Left renal pelvis (tissue), 4 donors: ENCODE measurements around the gene HNRNPLL. TPM values are rescaled to one million over a fixed set of nuclear protein-coding genes. Genes with fewer than 3 reads are reported as not detected.
A peak's percentile ranks its signal among the peaks of the same experiment; 100 is the strongest.
"Not testable (repeated sequence)": the region's sequence is repeated elsewhere in the genome, so short reads cannot be mapped to it uniquely, and the experiment has no call there.

Source experiments
- DNase-seq, 4 donors: peaks; one replicate each; pipeline ENCODE4 v3.0.0-alpha.2; 2013; ENCODE audit warnings: low read depth in 4 of 4, low spot score in 3 of 4
- polyA plus RNA-seq, 4 donors: library from polyadenylated mRNA; unstranded; fragments of 120-200 nt; gene quantifications; one replicate each; pipeline ENCODE4 v1.2.1, GENCODE V29; 2013; ENCODE audit not compliant: insufficient read length in 4 of 4

Gene HNRNPLL
- 10 to 100 TPM; 68.6 to 82.0 (median 78.3) TPM for polyA plus RNA-seq

- DNase-seq, result peak; percentile 89 to 96 (median 95)
Observed at GRCh38 chr2:38602732-38603401, at the start of gene HNRNPLL. TSS of gene HNRNPLL (minus strand) at chr2:38602928. CDS start at chr2:38602626, 302 bp downstream.

DNA sequence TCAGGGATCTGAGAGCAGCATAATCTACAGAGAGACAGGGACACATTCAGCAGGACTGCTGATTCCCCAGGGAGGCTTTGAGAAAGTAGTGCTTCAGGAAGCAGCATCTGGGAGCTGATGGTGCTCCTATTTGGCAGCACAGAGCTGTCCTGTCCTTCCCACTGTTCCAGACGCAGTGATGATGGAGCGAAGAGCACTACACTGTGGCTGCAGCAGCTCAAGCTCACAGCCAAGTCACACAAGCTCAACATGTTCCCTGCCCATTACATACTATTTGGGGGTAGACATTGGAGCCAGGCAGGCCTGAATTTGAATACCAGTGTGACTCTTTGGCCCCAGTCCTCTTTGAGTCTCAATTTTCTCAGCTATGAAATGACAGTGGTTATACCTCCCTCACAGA is 48.0 kb upstream of the HNRNPLL start:
- DNase-seq, result no peak

DNA sequence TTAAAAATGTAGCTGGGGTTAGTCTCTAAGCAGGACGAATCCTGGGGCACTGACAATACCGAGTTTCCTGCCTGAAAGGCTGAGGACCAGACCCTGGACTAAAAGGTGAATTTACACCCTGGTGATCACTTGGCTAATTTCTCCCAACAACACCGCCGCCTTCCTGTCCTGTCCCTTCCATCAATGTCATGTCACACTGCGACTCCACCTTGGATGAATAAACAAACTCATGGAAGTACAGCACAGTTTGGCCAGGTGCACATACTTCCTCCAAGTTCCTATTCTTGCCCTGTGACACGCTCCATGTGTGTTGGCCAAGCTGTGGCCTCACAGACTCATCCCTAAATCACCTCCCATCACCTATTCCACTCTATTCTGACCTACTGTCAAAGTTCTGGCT is 47.3 kb upstream of the HNRNPLL start:
- DNase-seq, result no peak

GRCh38 chr2:38649176-38649728 is 46.5 kb upstream of the HNRNPLL start:
- no peak for DNase-seq

DNA sequence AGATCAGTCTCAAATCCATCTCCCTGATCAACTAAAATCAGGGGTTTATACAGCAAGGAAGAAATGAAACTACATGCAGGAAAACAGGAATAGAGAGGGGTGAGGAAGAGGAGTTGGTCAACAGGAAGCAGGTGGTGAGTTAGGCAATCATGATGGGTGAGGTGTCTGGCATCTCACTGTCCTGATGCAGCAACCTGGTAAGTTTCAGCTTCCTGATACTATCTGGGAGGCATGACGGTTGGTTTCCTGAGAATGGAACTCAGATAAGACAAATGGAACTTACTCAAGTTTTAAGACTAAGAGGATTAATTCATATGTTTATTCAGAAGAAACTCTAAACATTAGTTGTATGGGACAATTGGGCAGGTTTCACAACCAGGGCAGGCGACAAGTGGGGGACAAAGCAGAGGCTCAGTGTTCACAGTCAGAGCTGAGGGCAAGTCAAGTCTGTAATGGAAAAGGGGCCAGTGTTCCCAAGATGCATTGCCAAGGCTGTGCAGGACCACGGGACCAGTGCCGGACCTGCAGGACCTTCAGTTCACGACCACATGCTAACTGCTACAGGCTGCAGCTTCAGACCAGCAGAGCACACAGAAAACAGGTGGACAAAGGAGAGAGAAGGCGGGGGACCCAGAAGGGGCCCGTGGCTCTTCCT is 45.5 kb upstream of the HNRNPLL start:
- no peak for DNase-seq

- DNase-seq, result not testable (repeated sequence)
Observed at GRCh38 chr2:38643683-38644511, 41.2 kb upstream of the HNRNPLL start.

DNA sequence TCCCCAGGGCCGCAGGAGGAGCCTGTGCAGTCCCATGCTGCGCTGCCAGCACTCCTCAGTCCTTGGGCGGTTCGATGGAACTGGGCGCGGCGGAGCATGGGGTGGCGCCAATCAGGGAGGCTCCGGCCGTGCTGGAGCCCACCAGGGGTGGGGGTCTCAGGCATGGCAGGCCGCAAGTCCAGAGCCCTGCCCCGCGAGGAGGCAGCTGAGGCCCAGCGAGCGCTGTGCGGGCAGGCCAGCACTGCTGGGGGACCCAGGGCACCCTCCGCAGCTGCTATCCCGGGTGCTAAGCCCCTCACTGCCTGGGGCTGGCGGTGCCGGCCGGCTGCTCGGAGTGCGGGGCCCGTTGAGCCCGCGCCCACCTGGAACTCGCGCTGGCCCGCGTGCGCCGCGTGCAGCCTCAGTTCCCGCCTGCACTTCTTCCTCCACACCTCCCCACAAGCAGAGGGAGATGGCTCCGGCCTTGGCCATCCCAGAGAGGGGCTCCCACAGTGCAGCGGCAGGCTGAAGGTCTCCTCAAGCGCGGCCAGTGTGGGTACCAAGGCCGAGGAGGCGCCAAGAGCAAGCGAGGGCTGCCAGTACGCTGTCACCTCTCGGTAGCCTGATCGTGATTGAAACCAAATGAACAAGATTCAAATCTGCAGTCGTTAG is 40.4 kb upstream of the HNRNPLL start:
- DNase-seq, result no peak

DNA sequence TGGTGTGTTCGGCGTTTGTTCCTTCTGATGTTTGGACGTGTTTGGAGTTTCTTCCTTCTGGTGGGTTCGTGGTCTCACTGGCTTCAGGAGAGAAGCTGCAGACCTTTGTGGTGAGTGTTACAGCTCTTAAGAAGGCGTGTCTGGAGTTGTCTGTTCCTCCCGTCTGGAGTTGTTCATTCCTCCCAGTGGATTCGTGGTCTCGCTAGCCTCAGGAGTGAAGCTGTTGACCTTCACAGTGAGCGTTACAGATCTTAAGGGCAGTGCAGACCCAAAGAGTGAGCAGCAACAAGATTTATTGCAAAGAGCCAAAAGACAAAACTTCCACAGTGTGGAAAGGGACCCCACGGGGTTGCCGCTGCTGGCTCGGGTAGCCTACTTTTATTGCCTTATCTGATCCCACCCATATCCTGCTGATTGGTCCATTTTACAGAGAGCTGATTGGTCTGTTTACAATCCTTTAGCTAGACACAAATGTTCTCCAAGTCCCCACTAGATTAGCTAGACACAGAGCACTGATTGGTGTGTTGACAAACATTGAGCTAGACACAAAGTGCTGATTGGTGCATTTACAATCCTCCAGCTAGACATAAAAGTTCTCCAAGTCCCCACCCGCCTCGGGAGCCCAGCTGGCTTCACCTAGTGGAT is 39.8 kb upstream of the HNRNPLL start:
- DNase-seq, result not testable (repeated sequence)

- DNase-seq, result no peak
Observed at GRCh38 chr2:38636069-38636468, 33.3 kb upstream of the HNRNPLL start.

DNA sequence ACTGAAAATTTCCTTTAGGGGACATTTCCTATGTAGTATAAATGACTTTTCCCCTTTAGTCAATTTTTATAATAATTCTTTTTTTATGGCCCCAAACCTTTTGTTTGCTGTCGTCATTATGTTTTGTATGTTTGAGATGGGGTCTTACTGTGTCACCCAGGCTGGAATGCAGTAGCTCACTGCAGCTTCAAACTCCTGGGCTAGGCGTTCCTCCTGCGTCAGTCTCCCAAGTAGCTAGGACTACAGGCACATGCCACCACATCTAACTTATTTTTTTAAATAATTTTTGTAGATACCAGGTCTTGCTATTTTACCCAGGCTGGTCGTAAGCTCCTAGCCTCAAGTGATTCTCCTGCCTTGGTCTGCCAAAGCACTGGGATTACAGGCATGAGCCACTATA is 32.4 kb upstream of the HNRNPLL start:
- no peak for DNase-seq

DNA sequence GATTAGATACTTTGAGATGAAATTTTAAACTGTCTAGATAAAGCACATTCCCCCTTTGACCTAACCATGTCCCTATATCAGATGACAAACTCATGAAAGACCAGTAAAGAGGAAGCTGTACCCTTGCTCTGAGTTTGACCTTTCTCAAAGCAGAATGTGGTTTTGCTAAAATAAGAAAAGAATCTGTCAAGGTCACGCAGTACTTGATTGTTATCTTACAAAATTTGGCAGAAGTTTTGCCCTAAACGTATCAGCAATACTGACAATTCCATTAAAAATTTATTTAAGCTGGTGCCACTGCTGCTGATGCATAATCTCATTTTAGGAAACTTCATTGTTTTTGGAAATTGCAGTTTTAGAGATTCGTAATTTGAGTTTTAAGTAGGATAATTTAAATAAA is 32.0 kb upstream of the HNRNPLL start:
- no peak for DNase-seq

DNA sequence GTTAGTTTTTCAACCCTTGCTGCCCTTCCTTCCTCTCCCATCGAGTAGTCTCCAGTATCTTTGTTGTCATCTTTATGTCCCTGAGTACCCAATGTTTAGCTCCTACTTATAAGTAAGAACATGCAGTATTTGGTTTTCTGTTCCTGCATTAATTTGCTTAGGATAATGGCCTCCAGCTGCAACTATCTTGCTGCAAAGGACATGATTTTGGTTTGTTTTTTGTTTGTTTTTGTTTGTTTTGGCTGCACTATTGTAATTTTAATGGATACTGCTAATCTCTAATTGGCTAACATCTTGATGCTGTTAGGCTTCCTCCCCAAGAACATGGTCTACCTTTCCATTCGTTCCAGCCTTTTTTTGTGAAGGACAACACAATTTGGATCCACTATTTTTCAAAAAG is 31.2 kb upstream of the HNRNPLL start:
- DNase-seq, result no peak

- no peak for DNase-seq
Observed at GRCh38 chr2:38632980-38633379, 30.3 kb upstream of the HNRNPLL start.

DNA sequence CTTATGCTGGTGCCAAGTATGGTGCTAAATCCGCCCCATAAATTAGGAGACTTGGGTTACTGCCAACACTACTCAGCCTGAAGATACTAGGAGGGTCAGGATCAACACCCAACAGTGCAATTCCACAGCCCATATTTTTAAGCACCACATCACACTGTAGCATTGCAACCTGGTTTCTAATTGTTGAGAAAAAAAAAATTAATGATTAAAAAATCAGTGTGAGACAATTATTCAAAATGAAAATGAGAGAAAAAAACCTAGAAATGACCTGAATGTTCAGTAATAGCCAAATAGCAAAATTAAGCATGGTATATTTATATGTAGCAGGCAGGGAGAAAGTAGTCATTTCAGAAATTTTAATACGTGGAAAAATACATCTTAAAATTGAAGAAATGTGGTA is 29.2 kb upstream of the HNRNPLL start:
- no peak for DNase-seq

GRCh38 chr2:38629684-38630083 is 27.0 kb upstream of the HNRNPLL start:
- DNase-seq, result no peak

GRCh38 chr2:38627391-38627790 is 24.7 kb upstream of the HNRNPLL start:
- no peak for DNase-seq

GRCh38 chr2:38626326-38627035 is 23.8 kb upstream of the HNRNPLL start:
- DNase-seq, result no peak

DNA sequence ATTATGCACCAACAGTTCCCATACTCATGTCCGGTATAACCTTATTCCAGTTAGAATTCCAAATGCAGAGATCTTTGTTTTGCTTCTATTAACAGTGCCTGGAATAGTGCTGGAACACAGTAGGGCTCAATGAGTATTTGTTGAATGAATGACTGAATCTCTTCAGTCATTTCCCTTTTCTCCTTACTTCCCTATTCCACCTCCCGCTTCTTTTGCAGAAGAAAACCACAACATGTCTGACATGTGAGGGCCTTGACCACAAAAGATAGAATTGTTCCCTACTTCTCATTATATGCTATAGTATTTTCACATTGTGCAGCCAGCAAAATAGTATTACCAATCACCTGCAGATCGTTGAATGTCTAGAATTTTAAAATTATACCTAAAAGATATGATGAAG is 19.5 kb upstream of the HNRNPLL start:
- no peak for DNase-seq

DNA sequence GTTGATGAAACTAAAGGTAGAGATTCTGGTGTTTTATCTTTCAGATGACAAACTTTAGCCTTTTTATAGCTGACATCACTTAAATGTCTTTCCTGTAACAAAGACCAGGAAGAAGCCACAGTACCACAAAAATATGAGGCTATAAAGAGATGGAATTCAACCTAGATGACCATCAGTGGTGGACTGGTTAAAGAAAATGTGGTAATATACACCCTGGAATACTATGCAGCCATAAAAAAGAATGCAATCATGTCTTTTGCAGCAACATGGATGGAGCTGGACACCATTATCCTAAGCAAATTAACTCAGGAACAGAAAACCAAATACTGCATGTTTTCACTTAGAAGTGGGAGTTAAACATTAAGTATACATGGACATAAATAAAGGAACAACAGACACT is 18.3 kb upstream of the HNRNPLL start:
- no peak for DNase-seq
